GM12873 (cell line): ENCODE results near the gene EIF4H.

Source experiments
- TF ChIP-seq, protein P1 (sequence below): IDR thresholded peaks from 2 replicates; pipeline ENCODE4 v1.5.1; 2012; ENCODE audit warnings: low read depth, mild to moderate bottlenecking, moderate library complexity, low read length, control low read depth; ENCODE audit not compliant: insufficient read depth; ENCODE audit errors: missing control alignments

Gene EIF4H

DNA sequence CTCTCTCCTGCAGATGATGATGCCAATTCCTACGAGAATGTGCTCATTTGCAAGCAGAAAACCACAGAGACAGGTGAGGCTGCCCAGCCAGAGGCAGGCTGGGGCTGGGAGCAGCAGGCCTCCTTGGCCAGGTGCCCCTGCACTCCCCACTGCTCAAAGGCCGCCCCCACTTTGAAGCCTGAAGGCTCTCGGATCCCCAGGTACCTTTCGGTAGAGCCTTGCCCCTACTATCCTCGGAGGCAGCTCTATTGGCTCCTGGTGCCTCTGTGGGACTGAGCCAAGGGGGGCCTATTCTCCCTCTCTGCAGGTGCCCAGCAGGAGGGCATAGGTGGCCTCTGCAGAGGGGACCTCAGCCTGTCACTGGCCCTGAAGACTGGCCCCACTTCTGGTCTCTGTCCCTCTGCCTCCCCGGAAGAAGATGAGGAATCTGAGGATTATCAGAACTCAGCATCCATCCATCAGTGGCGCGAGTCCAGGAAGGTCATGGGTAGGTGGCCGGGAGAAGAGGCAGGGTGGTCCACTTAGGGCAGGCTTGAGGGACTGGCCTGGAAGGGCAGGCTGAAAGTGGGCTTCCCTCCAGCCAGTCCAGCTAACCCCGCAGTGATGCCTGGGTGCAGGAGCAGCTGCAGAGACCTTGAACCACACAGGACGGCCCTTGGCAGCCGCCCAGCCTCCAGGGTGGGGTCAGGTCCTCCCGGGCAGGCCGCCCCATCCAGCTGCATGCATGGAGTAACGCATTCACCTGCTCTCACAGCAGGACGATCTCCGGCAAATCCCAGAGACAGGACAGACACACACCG is 49.8 kb downstream of the EIF4H start:
- TF ChIP-seq, protein P1, sequence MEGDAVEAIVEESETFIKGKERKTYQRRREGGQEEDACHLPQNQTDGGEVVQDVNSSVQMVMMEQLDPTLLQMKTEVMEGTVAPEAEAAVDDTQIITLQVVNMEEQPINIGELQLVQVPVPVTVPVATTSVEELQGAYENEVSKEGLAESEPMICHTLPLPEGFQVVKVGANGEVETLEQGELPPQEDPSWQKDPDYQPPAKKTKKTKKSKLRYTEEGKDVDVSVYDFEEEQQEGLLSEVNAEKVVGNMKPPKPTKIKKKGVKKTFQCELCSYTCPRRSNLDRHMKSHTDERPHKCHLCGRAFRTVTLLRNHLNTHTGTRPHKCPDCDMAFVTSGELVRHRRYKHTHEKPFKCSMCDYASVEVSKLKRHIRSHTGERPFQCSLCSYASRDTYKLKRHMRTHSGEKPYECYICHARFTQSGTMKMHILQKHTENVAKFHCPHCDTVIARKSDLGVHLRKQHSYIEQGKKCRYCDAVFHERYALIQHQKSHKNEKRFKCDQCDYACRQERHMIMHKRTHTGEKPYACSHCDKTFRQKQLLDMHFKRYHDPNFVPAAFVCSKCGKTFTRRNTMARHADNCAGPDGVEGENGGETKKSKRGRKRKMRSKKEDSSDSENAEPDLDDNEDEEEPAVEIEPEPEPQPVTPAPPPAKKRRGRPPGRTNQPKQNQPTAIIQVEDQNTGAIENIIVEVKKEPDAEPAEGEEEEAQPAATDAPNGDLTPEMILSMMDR: no peak

DNA sequence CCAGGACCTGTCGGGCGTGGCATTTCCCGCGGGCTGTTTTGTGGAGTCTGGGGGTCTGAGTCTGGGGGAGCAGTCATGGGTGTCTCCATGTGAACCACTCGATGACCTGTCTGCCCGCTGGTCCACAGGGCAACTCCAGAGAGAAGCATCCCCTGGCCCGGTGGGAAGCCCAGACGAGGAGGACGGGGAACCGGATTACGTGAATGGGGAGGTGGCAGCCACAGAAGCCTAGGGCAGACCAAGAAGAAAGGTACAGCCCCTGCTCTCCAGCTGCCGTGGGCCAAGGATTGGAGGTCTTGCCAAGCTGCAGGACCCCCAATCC is 50.3 kb downstream of the EIF4H start:
- TF ChIP-seq, protein P1: no peak

DNA sequence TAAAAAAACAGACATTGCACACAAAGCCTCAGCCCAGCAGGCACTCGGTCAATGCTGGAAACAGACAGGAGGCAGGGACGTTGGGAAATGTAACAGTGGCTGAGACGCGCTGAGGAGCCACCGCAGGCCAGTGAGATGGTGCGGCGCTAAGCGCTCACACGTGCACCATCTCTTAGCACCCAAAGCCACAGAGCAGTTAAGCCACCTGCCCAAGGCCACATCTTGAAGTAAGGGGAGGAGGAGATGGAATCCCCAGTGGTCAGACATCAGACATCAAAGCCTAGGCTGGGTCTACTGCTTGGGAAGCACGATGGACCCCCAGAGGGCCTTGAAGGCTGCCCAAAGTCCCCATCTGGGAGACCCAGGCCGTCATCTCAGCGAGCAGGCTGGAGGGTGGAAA is 51.2 kb downstream of the EIF4H start:
- TF ChIP-seq, protein P1: no peak

DNA sequence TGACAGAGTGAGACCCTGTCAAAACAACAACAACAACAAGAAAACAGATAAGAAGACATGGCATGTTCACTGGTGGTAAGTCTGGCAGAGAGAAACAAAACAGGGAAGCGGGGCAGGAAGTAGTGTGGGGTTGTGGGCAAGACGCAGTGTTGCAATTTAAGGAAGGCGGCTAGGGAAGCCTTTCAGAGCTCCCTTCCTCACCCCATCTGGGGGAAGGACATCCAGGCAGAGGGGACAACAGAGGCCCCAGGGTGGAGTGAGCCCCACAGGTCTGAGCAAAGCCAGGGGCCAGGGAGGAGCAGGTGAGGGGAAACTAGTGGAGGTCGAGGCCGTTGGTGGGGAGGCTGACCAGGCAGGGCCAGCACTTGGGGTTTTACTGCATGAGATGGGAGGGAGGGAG is 52.5 kb downstream of the EIF4H start:
- TF ChIP-seq, protein P1: no peak

DNA sequence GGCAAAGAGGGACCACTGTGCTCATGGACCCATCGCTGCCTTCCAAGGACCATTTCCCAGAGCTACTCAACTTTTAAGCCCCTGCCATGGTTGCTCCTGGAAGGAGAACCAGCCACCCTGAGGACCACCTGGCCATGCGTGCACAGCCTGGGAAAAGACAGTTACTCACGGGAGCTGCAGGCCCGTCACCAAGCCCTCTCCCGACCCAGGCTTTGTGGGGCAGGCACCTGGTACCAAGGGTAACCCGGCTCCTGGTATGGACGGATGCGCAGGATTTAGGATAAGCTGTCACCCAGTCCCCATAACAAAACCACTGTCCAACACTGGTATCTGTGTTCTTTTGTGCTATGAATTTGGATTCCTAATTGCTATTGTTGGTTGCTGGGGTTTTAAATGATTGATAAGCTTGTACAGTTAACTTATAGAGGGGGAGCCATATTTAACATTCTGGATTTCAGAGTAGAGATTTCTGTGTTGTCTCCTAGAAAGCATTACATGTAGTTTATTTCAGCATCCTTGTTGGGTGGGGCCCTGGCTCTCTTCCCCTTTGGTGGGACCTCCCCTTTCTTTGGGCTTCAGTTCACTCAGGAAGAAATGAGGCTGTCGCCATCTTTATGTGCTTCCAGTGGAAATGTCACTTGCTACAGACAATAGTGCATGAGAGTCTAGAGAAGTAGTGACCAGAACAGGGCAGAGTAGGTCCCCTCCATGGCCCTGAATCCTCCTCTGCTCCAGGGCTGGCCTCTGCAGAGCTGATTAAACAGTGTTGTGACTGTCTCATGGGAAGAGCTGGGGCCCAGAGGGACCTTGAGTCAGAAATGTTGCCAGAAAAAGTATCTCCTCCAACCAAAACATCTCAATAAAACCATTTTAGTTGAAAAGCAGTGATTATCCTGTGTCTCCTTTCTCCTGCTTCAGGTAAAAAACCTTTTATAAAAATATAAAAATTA is 55.1 kb downstream of the EIF4H start:
- TF ChIP-seq, protein P1: no peak

DNA sequence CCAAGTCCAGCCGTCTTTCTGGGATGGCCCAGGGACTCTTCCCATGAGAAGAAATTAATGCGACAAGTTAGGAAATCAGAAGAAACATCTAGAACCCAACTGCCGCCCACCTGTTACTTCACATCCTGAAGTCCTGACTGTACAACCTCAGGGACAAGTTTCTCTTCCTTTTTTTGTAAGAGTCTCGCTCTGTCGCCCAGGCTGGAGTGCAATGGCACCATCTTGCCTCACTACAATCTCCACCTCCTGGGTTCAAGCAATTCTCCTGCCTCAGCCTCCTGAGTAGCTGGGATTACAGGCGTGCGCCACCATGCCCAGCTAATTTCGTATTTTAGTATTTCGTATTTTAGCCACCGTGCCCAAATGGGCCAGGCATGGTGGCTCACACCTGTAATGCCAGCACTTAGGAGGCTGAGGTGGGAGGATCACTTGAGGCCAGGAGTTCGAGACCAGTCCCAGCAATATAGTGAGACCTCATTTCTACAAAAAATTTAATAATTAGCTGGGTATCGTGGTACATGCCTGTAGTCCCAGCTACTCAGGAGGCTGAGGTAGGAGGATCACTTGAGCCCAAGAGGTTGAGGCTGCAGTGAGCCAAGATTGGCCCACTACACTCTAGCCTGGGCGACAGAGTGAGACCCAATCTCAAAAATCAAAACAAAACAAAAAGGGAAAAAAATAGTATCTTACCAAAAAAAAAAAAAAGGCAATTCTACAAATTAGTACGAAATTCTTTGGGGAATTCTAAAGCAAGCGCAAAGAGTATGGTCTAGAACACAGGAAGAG is 56.5 kb downstream of the EIF4H start:
- TF ChIP-seq, protein P1: no peak

DNA sequence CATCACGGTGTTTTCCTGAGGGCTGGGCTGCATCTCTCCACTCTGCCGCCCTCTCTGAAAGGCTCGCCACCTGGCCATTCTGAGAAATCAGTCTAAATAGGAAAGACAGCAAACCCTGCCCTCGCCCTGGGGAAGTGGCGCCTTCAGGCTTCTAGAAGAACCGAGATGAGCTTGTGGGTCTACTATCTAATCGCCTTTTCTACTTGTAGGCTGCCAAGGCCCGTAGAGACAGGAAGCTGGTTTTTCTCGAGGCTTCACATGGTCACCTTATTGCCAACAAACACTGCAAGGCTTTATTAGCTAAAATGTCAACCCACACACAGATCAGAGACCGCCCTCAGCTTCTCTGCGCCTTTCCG is 57.1 kb downstream of the EIF4H start:
- TF ChIP-seq, protein P1: no peak
